Glomerular visceral epithelial cell (primary cell): ENCODE data around the gene FBXW11.

ENCODE experiments used
- DNase-seq: peaks from one replicate; pipeline ENCODE4 v3.0.0-alpha.2; 2016; ENCODE audit errors: extremely low spot score

FBXW11 gene

DNA sequence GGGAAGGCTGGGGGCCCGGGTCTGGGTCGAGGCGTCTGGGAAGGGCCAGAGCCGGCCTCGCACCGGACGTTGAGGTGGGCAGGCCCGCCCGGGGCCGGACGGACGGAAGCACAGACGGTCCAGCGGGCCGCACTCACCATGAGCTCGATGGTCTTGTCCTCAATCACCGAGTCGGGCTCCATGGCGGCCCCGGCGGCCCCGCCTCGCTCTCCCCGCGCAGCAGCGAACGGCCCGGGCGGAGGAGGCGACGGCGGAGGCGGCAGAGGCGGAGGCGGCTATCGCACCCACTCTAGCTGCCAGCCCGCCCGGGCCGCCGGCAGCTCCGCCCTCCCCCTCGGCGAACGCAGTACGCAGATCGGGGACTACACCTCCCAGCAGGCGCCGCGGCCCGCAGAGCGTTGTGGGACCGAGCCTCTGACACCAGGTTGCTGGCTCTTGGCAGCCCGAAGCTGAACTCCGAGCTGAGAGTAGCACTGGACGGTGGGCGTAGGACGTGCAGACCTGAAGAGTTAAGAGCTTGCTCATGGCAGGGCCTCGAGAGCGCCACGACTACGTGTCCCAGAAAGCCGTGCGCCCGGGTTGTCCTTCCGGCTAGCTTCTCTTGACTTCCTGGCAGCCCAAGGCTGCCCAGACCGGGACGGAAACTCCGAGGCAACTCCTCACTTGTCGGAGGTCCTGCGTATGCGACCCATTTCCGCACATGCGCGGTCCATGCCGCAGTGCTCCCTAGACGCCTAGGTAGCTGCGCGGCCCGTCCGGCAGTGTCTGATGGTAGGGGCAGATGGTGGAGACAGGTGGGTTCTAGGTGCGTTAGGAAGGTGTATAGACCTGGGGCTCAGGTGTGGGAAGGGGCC lies at the start of gene FBXW11:
TSS of gene FBXW11 (minus strand) at position 318 of the 854 bp plus-strand sequence. CDS start at position 182, 136 bp downstream.
- DNase-seq: peak; percentile 98

DNA sequence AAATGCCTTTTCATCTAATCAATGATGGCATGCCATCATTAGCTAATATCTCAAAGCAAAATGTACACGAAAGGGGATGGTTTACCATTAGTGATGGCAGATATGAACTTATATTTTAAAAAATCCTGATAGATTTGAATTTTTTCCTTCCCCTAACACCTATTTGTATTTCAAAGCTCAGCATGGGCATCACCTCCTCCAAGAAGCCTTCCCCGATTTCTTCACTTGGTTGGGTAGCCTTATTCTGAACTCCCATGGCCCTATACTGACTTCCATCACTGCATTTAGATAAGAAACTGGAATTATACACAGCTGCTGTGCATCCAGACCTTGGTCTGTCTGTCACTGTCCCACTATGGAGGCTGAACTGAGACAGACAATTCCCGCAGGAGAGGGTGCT lies 49.6 kb upstream of the FBXW11 start:
- no peak for DNase-seq

DNA sequence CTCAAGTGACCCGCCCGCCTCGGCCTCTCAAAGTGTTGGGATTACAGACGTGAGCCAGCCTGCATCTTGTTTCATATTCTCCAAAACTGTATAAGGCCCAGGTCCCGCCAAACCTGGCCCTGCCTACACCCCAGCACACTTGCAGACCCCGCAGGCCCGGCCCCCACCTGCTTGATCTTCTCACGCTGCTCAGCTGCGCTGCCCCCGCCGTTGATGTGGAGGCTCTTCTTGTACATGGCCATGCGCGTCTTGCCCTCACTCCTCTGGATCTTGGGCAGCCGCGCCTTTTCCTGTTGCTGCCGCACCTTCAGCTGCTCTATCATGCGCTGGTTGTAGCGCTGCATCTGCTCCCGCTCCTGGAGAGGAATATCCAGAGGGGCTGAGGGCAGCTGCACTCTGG lies 49.0 kb upstream of the FBXW11 start:
- no peak for DNase-seq

DNA sequence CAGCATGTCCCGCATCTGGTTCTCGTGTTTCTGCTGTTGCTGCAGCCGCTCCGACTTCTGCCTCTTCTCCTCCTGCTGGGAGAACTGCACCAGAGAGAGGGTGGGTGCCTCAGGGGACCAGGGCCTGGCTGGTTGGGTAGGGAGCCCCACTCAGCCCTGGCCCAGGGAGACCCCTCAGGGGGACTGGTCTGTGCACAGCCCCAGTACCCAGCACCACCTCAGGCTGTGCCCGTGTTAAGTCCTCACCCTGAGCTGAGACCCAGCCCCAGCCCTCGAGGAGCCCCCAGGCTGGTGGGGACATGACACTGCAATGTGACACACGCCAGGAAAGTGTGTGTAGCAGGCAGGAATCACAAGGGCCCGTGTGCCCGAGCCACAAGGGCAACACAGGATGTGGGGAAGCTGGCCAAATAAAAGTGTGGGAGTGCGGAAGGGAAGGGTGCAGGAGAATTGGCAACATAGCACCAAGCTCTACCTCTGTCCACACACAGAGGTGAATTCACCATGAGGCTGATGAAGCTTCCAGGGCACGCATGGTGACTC lies 48.2 kb upstream of the FBXW11 start:
- DNase-seq: no peak

DNA sequence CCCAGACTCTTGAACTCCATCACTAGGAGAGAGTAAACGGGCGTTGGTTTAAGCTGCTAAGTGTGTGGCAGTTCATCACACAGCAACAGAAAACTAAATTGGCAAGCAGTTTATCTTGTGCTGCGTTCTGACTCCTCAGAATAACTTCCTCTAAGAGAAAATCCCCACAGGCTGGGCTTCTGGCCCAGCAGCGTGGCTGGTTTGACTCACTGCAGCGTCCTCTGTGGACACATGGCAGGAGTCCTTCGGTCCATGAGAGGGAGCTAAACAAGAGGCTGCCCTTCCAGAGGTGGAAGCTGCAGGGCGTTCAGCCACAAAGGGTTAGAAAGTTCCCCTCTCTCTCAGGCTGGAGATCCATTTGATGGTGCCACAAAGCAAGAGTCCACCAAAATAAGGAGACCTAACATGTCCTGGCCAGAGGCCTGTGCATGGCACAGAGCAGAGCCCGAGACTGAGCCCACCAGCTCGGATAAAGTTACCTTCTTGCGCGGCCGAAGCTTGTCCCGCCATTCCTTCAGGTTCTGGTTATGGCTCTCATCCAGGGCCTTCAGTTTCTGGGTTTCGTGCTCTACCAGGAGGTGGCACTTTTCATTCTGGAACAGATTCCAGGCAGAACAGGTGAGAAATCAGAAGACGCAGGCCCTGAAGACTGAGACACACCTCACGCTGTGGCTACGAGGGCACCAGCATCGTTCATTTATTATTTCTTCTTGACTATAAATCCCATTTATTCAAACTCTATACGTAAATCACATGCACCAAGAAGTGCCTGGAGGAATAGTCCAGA lies 46.2 kb upstream of the FBXW11 start:
- peak; percentile 47 for DNase-seq

DNA sequence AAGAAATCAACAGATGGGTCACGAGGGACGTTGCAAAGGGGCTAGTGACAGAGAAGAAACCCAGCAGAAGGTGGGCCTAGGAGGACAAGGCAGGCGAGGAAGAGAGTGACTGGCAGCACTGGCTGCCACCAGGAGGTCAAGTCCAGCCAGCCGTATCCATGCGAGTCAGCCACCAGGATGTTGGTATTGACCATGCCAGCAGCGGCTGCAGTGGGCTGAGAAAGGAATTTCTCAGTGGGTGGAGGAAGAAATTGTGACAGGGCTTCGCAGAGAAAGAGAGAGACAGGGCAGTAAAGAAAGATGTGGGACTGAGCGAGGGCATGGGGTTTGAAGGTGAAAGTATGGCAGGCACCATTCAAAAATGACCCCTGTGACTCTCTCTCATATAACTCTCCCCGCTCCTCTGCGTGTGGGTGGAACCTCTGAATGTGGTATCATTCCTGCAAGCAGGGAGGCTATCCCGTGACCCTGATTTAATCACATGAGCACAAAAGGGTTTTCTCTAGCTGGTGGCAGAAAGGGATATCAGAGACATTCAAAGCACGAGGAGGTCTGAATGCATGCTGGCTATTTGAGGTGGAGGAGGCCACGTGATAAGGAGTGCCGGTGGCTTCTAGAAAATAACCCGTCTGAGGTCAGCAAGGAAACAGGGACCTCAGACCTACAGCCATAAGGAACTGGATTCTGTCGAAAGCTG lies 45.4 kb upstream of the FBXW11 start:
- DNase-seq: peak; percentile 67

DNA sequence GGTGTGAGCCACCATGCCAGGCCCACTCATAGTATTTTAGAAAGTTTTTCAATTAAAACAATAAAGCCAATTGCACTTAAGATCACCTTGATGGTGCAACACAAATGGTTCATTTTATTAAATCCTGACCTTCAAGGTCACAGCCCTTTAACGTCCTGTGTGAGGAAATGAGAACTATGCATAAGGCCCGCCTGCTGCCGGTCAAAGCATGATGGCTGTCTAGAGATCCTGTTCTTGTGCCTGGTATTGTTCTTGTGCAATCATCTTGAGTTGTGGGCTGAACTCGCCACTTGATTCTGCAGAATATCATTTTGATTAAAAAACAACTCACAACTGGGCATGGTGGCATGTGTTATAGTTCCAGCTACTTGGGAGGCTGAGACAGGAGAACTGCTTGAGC lies 43.6 kb upstream of the FBXW11 start:
- no peak for DNase-seq

DNA sequence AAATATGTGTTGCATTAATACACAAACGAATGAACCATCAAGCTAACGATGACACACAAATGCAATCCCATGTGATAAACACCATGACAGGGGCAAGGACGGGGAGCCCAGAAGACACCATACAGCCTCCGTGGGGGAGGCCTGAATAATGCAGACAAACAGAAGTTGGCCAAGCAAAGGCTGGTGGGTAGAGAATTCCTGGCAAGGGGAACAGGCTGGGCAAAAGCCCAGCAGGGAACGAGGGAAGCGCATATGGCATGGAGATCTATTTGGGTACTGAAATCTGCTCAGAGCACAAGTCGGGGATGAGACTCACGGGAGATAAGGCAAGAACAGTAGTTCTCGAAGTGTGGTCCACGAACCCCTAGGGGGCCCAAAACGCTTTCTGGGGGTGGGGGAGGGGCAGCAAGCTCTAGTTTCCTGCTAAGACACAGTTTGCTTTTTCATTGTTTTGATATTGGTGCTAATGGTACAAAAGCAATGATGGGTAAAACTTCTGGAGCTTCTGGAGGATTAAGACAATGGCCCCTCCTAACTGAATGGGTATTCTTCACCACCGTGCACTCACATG lies 42.9 kb upstream of the FBXW11 start:
- DNase-seq: no peak

DNA sequence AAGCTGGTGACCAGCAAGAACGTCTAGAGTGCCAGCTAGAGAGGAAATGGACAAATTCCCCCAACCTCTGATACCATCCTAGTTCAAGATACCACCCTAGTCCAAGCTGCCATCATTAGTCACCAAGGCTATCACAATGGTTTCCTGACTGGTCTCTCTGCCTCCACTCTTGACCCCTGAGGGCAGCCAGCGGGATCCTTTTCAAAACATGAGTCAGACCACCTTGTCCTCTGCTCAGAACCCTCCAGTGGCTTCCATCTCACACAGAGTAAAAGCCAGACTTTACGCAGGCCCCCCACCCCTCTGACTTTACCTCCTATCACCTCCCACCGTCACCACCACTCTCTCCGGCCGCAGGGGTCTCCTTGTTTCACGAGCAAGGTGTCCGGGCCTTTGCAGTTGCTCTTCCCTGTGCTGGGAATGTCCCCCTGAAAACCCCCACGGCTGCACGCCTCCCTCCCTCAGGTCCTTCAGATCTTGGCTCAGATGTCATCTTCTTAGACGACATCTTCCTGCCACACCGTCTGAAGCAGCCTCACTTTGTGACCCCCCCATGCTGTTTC lies 42.2 kb upstream of the FBXW11 start:
- DNase-seq: no peak

DNA sequence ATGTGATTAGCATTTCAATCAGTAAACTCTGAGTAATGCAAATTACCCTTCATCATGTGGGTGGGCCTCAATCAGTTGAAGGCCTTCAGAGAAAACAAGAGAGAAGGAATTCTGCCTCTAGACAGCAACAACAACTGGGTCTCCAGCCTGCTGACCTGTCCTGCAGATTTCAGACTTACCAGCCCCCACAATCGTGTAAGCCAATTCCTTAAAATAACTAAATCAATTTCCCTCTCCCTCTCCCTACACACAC lies 41.7 kb upstream of the FBXW11 start:
- DNase-seq: no peak

DNA sequence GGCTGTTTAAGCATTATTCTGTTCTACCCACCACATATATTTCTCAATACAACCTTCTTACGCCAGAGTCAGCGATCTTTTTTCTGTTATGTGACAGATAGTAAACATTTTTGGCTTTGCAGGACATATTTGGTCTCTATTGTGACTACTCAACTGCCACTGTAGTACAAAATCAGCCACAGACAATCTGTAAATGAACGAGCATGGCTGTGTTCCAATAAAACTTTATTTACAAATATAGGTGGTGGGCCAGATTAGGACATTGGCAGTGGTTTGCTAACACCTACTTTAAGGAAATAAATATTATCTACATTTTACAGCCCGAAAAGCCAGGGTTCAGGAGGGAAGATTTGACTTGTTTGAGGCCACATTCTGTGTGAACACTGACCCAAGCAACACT lies 40.2 kb upstream of the FBXW11 start:
- no peak for DNase-seq

DNA sequence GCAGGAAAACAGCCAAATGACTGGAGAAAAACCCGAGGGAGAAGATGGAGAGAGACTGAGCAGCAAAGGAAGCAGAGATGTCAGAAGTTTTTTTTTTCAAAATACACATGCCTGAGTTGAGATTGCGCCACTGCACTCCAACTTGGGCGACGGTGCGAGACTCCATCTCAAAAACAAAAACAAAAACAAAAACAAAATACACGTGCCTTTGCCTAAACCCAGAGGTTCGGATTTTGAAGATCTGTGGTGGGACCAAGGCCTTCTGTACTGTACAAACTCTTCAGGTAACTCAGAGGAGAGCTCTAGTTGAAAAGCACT lies 38.8 kb upstream of the FBXW11 start:
- DNase-seq: no peak

DNA sequence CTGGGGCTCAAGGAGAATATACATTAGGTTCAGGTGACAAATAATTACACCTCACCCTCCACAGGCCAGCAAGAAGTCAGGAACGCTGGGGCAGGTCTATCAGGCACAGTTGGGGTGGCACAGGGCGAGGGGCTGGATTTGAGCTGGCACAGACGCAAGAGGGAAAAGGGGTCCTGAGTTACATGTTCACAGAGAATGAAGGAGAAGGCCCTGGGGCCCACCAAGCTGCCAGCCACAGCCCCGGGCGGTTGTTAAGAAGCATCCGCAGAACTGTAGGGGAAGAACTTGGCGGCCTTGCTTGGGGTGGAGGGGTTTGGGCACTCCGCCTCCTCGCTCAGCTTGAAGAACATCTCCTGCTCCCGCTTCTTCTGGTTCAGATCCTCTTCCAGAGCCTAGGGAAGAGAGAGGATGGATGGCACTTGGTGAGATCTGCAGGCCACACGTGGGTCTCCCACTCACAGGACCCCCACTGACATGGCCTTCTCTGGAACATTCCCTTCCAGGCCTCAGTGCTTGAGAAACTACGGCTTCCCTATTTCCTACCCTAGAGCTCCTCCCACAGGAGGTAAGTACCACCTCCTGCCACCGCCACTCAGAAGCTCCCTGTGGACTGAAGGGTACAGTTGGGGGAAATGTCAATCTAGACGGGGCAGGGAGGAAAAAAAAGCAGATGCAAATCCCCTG lies 38.3 kb upstream of the FBXW11 start:
- no peak for DNase-seq

DNA sequence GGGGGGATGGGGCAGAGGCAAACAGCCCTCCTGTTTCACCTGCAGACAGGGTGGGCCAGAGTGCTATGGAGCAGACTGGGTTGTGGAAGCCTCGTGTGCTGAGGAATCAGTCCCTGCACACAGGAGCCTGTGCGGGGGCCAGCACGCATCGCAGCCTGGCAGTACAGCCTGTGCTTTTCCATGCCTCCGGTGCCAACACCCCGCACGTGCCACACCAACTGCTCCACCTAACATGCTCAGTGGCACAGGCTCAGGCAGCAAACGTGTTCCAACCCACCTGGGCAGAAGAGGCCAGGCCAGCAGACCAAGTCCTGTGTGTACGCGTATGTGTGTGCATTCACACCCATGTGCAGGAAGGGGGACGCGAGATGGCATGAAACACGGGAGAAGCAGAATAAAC lies 37.4 kb upstream of the FBXW11 start:
- DNase-seq: no peak

DNA sequence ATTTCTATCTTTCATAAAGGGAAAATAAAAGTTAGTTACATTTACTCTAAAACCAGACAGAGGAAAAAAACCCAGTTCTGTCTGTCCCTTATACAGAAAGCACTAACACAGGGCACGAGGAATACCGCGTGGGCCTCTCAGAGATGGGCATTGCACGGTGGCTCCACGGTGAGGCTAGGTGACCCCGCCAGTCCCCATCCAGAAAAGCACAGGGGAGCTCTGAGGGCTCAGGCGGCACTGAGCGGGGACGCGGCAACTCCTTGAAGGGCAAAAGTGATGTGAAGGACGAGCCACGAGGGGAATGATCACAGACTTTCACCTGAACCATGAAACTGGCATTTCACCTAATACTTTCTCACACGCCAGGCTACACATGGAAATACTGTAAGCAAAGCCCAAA lies 35.7 kb upstream of the FBXW11 start:
- DNase-seq: no peak

DNA sequence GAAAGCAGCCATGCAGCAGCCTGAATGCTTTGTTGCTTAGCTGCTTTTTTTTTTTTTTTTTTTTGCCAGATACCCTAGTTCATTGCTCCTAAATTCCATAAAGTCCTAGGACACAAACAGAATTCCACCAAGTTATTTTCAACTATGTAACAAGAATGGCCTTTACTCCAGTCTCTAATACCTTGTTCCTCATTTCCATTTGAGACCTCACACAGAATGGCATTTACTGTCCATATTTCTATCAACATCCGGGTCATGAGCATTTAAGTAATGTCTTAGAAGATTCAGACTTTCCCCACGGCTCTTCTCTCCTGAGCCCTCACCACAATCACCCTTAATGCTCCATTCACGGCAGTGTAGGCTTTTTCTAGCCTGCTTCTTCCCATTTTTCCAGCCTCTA lies 31.7 kb upstream of the FBXW11 start:
- DNase-seq: no peak

DNA sequence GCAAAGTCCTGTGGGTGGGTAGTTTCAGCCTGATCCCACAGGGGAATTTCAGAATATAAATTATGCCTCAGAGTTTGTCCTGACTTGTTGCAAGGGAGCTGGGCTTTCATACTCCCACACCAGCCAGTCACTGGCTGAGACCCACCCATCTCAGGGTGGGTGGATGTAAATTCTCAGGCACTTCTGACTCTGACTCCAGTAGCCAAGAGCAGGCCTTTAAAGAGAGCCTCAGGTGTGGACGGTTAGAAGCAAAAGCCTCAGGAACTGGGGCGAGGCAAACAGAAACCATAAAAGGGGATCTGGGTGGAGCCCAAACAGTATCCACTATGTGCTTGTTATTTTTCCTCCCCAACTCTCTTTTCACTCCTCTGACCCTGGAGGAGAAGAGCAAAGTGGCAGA lies 28.6 kb upstream of the FBXW11 start:
- DNase-seq: no peak

DNA sequence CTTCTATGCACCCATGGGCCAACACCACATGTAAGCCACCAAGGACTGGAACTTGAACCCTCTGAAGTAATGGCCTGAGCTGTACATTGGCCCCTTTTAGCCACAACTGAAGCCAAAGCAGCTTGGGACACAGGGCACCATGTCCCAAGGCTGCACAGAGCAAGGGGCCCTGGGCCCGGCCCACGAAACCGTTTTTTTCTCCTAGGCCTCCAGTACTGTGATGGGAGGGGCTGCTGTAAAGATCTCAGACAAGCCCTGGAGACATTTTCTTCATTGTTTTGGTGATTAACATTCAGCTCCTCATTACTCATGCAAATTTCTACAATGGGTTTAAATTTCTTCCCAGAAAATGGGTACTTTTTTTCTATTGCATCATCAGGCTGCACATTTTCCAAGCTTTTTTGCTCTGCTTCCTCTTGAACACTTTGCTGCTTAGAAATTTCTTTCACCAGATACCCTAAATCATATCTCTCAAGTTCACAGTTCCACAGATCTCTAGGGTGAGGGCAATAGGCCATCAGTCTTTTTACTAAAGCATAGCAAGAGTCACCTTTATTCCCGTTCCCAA lies 25.5 kb upstream of the FBXW11 start:
- DNase-seq: no peak

DNA sequence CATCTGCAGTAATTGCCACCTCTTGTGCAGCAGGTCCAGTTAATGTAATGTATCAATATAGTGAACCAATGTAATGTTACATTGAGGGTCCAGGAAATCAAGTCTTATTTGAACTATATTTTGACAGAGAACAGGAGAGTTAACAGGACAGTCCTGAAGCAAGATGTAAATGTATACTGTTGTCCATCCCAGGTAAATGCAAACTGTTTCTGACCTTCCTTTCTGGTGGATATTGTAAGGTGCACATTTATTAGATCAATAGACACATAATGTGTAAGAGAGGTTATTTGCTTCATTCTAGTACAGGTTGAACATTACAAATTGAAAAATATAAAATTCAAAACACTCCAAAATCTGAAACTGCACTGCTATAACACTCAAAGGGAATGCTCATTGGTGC lies 23.4 kb upstream of the FBXW11 start:
- no peak for DNase-seq

DNA sequence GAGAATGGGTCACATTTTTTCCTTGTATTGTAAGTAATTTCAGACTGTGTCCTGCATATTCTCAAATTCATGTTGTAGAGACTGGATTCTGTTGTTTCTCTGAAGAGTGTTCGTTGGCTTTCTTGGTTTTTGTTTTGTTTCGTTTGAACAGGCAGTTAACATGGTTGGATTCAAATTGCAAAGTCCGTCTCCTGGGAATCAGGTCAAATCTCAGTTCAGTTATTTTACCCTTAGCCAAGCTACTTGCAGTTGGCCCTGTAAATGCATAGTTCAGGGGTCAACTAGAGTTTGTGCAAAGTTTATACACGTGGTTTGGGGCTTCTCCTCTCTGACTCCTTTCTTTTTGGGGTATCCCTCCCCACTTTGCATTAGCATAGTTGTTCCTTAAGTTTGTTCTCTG lies 21.7 kb upstream of the FBXW11 start:
- DNase-seq: no peak
